ENCODE data around the gene MPL.

DNA sequence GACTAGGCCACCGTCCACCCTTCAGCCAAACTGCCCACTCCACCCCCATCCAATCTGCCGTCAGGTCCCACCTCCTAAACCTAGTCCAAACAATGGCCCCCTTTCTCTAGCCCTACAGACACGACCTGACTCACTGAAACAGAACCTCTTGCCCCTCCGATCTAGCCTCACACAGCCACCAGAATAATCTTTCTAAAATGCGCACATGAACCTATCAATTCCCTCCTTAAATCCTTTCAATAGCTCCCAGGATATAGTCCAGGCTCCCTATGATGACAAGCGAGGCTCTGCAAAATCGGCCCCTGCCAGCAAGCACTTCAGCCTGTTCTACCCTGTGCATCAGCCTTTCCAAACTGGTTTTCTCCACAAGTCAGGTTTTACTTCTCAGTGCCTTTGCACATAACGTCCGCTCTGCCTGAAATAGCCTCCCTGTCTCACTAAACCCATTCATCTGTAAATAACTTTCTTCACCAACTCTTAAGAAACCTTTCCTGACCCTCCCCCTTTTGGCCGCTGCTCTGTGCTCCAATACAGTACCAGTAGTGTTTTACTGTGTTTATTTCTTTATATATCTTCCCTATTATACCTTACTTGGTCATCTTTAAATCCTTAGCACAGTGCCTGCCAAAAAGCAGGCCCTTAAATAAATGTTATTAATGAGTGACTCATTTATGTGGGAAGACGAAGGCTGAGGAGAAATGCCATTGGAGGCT, 12.1 kb downstream of the MPL start:
- TF ChIP-seq, protein P1, sequence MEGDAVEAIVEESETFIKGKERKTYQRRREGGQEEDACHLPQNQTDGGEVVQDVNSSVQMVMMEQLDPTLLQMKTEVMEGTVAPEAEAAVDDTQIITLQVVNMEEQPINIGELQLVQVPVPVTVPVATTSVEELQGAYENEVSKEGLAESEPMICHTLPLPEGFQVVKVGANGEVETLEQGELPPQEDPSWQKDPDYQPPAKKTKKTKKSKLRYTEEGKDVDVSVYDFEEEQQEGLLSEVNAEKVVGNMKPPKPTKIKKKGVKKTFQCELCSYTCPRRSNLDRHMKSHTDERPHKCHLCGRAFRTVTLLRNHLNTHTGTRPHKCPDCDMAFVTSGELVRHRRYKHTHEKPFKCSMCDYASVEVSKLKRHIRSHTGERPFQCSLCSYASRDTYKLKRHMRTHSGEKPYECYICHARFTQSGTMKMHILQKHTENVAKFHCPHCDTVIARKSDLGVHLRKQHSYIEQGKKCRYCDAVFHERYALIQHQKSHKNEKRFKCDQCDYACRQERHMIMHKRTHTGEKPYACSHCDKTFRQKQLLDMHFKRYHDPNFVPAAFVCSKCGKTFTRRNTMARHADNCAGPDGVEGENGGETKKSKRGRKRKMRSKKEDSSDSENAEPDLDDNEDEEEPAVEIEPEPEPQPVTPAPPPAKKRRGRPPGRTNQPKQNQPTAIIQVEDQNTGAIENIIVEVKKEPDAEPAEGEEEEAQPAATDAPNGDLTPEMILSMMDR (IDR thresholded peaks at IDR 0.05 in 8 of 11, conservative IDR thresholded peaks at IDR 0.05 in 3 of 11), result no peak
- TF ChIP-seq POLR2A (IDR thresholded peaks at IDR 0.05) (no peak), POLR2AphosphoS5 (IDR thresholded peaks at IDR 0.05) (no peak)

All from spleen (tissue), 7 donors.